ENCODE measurements around the gene RGPD6.
"Not testable (repeated sequence)": the region's sequence is repeated elsewhere in the genome, so short reads cannot be mapped to it uniquely, and the experiment has no call there.

Gene RGPD6

DNA sequence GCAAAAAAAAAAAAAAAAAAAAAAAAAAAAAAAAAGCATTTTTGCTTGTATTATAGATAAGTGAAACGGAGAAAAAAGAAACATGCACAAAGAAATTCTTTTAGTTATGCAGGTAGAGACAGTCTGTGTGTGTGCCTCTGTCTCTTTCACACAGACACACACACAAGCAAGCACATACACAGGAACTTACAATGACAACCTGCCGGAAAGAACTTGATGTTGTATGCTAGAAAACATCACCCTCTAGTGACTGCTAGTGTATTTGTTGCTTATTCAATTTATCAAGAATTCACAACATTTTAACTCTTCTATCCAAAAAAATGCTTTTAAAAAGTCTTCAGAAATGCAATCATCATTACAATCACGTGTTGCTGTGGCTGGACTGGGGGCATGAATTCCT lies 95.8 kb downstream of the RGPD6 start:
- in situ Hi-C loops (cut with MboI; ENCODE audit: low sequenced_read_pairs) = not testable (repeated sequence)

DNA sequence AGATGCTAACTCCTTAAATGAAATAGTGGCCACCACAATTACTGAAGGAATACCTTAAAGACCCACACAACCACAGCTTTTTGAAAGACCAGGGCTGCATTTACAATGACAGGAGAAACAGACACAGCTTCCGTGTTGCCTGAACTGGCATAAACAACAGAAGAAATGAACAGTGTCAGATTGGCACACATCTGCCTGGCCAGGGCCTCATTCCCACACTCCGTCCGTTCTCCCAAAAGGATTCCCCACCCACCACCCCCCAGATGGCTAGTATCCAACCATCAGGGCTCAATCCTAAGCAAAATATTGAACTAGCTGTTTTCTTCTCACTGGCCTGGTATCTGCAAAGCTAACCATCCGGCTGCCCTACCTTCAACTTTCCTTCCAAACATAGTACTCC lies 96.9 kb downstream of the RGPD6 start:
- in situ Hi-C loops (cut with MboI; ENCODE audit: low sequenced_read_pairs) = not testable (repeated sequence)

DNA sequence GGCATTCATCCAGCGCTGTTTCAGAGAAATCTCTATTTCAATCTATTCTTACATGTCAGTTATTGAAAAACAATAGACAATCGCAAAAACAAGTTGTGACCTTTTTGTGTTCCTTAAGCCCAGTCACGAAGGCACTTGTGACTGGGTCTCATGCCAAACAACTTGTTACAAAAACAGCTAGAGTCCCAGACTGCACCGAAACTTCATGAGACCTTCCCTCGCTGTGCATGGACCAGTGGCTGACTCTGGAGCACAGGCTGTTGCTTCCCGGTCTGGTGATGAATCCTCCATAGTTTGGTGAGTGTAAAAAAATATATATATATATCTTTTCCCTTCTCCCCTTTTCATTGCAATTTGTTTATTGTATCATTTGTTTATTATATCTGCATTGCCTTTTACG lies 99.7 kb downstream of the RGPD6 start:
- in situ Hi-C loops (cut with MboI; ENCODE audit: low sequenced_read_pairs) = not testable (repeated sequence)

DNA sequence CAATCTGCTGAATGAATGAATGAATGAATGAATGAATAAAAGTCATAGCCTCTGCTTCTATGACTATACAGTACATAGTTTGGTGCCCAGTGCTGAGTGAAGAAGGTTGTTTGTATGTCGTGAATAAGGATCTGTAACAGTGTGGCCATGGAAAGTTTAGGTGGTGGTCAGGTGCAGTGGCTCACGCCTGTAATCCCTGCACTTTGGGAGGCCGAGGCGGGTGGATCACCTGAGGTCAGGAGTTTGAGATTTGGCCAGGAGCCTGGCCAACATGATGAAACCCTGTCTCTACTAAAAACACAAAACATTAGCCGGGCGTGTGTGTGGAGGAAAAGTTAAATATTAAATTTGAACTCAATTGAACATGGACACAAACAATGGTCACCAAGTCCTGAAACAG lies 100.1 kb downstream of the RGPD6 start:
- in situ Hi-C loops (cut with MboI; ENCODE audit: low sequenced_read_pairs) = not testable (repeated sequence)

DNA sequence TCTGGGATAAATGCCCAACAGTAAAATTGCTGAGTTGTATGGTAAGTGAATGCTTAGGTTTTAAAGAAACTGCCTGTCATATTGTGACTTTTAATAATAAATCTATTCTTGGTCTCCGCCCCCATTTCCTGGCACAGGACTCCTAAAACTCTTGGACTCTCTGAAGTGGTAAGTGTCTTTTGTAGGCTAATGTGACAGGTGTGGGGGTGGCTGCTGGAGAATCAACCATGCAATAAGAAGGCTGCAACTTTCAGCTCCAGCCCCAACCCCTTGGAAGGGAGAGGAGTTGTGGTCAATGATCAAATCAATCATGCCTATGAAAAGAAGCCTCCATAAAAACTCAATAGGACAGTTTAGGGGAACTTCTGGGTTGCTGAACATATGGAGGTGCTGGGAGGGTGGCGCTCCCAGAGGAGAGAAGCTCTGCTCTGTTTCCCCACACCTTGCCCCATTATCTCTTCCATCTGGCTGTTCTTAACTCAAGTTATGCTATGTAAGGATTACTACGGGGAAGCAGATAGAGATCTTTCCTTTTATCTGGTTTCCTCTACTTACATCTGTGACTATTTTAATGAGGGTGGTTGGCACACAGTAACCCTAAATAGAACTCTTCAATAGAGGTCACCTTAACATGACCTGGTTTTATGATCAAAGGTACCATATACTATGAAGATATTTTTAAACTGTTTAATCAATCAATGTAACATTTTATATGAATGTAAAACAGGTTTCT lies 101.2 kb downstream of the RGPD6 start:
- in situ Hi-C loops (cut with MboI; ENCODE audit: low sequenced_read_pairs) = not testable (repeated sequence)

DNA sequence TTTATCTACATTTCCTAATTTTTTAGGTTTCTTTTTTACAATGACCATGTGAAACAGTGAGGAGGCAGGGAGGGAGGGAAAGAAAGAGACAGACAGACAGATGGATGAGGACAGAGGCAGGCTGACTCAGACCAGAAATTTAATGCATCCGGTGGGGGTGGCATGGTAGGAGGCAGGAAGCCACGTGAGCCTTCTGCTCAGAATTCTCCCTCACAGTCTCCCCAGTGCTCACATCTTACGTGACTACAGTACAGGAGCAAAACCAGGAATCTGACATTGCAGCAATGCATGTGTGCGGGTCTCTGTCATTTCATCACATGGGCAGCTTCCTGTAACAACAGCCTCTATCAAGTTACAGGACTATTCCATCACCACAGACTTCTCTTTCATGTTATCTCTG lies 102.1 kb downstream of the RGPD6 start:
- in situ Hi-C loops (cut with MboI; ENCODE audit: low sequenced_read_pairs) = not testable (repeated sequence)

DNA sequence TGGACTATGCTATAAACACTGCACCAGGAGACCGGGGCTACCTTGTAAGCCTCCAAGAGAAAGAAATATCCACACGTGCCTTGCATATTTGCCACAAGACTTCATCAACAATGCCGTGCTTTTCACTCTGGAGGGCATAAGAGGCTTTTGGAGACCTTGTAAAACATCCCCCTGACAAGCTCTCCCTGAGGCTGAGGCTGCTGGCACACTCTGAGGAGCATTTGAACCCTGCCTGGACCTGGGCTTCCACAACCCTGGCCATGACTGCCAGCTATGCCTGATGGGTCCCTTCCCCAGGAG lies 104.0 kb downstream of the RGPD6 start:
- in situ Hi-C loops (cut with MboI; ENCODE audit: low sequenced_read_pairs) = not testable (repeated sequence)

DNA sequence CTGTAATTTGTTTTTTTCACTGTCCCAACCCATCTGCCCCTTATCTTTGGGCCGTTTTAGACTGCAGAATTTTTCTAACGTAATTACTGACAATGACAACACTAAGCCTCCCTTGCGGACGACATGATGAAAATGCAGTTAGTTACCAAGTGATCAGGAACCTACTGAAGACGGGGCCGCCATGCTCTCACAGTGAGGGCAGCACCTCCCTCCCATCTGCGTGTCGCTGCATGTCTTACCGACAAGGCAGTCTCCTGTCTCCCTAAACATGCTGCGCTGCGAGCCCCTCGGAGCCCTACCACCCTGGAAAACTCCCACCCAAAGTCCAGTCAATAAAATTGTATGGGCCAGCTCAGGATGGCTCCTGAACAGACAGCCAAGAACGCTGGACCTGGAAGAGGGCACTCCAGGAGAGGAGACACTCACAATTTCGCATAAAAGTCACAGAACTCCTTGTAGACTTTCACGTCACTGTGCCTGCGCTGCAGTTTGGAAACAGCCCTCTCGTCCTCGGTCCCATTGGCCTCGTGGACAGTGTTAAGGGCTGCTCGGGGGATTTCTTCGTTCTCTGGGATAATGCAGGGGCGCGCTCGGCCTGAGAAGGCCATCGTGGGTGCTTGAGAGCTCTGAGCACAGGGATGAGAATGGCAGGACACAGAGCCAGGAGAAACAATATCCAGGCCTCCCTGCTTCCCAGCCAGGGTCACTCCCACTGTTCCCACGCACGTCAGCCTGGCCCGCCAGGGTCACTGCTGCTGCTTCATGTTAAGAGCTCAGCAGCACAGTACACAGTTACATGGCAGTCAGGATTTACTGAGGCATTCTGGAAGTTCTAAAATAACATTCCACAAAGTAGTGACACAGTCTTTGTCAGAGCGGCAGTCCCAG lies 104.6 kb downstream of the RGPD6 start, which contains the start of gene LIMS4:
TSS of gene LIMS4 (minus strand) at position 646 of the 888 bp plus-strand sequence. CDS start at position 608, 38 bp downstream.
- in situ Hi-C loops (cut with MboI; ENCODE audit: low sequenced_read_pairs) = not testable (repeated sequence)

DNA sequence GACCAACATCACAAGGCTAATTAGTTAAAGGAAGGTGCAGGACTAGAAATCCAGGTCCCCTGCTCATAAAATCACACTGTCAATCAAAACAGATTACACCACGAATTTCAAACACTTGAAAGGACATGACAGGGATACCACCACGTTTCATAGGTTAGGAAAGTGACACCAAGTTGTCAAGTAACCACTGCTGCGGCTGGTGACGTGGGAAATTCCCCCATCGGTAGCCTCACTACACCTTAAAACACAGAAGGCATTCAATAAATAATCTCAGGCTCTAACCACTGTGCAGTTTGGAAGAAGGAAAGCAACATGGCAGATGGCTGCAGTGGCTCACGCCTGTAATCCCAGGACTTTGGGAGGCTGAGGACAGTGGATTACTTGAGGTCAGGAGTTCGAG lies 108.1 kb downstream of the RGPD6 start:
- in situ Hi-C loops (cut with MboI; ENCODE audit: low sequenced_read_pairs) = not testable (repeated sequence)

DNA sequence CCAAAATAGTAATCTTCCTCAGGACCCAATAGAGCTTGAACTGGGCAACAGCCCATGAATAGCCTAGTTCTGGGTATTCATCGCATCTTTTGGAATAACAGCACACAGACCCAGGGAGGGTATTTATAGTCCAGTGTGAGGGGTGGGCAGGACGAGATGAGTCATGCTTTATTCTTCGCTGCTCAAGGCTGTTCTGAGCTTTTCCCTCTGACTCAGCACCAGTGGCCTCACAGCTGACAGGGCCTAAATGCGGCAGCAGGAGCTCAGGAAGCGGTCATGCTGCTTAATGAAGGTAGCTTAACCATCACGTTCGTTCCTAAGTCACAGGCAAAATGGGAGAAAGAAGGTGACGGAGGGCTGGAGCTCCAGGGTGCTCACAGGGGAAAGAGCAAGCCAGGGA lies 111.7 kb downstream of the RGPD6 start:
- in situ Hi-C loops (cut with MboI; ENCODE audit: low sequenced_read_pairs) = not testable (repeated sequence)

All from HL-60/S4 treated with phorbol 12-myristate 13-acetate at 8.2 ng/mL for 4 days and 3 days (cell line).